Measurements from ENCODE around the gene SEC23B.
"Not testable (repeated sequence)": the region's sequence is repeated elsewhere in the genome, so short reads cannot be mapped to it uniquely, and the experiment has no call there.

Gene SEC23B

DNA sequence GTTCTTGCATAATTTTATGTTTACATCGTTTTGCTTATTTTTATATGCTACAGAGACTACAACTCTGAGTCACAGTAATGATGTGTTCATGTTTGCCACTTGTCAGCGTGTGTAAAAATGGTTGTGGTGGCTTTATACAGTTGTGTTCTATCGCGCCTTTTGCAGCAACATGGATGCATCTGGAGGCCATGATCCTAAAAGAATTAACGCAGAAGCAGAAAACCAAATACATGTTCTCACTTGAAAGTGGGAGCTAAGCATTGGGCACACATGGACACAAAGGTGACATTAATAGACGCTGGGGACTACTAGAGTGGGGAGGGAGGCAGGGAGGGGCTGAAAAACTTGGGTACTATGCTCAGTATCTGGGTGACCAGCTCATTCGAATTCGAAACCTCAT, 996 bp upstream of the SEC23B start:
- peak overlapping the region; percentile 87 for H3K4me3 ChIP-seq (ENCODE audit: low read depth, low read length)
- no peak for TF ChIP-seq CTCF (IDR thresholded peaks at IDR 0.05; ENCODE audit: low read depth, low read length, missing control alignments)
- DNase-seq (ENCODE audit: low read depth): no peak

DNA sequence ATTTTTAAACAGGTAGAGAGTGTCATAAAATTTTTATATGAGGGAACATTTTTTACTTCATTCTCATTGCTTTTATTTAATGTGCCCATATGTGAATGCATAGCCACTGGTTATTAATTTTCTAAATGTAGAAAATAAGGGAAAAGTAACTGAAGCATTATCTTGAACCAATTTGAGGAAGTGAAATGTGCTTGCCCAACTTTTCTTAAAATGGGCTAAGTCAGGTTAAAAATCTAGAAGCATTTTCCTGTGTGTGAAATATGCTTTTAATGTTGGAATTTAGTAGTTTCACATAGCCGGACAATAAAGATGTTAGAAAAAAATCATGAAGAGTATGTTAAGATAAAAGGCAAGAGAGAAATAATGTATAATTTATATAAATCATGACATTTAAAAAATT, 3.8 kb downstream of the SEC23B start:
- DNase-seq (ENCODE audit: low read depth): no peak
- no peak for TF ChIP-seq CTCF (IDR thresholded peaks at IDR 0.05; ENCODE audit: low read depth, low read length, missing control alignments)
- H3K4me3 ChIP-seq (ENCODE audit: low read depth, low read length): no peak overlapping the region

- DNase-seq (ENCODE audit: low read depth): no peak
- TF ChIP-seq CTCF (IDR thresholded peaks at IDR 0.05; ENCODE audit: low read depth, low read length, missing control alignments): no peak
- no peak overlapping the region for H3K4me3 ChIP-seq (ENCODE audit: low read depth, low read length)
These were observed 5.5 kb downstream of the SEC23B start for GRCh38 chr20:18513208-18513607.

- no peak for DNase-seq (ENCODE audit: low read depth)
- no peak overlapping the region for H3K4me3 ChIP-seq (ENCODE audit: low read depth, low read length)
- TF ChIP-seq CTCF (IDR thresholded peaks at IDR 0.05; ENCODE audit: low read depth, low read length, missing control alignments): no peak
These were observed 6.4 kb downstream of the SEC23B start for GRCh38 chr20:18514127-18514526.

DNA sequence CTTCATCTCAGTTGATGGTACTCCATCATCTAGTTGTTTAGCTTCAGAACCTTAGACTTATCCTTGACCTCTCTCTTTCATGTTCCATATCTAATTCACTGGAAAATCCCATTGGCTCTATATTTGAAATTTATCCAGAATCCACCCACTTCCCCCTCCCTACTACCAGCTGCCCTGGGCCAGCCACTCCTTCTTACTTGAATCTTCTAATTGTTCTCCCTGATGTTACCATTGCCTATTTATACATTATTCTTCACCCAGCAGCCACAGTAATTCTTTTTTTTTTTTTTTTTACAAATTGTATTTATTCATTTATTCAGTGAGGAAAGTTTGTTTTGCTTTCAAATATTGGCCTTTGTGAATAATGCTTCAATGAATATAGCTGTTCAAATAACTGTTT, 8.2 kb downstream of the SEC23B start:
- TF ChIP-seq CTCF (IDR thresholded peaks at IDR 0.05; ENCODE audit: low read depth, low read length, missing control alignments): no peak
- no peak for DNase-seq (ENCODE audit: low read depth)
- no peak overlapping the region for H3K4me3 ChIP-seq (ENCODE audit: low read depth, low read length)

- not testable (repeated sequence) for DNase-seq (ENCODE audit: low read depth); H3K4me3 ChIP-seq (ENCODE audit: low read depth, low read length)
These were observed 14.3 kb downstream of the SEC23B start for GRCh38 chr20:18522066-18522465.

GRCh38 chr20:18523066-18523465, 15.3 kb downstream of the SEC23B start:
- DNase-seq (ENCODE audit: low read depth): no peak
- no peak for TF ChIP-seq CTCF (IDR thresholded peaks at IDR 0.05; ENCODE audit: low read depth, low read length, missing control alignments)
- no peak overlapping the region for H3K4me3 ChIP-seq (ENCODE audit: low read depth, low read length)

GRCh38 chr20:18524646-18525045, 16.9 kb downstream of the SEC23B start:
- H3K4me3 ChIP-seq (ENCODE audit: low read depth, low read length): no peak overlapping the region
- DNase-seq (ENCODE audit: low read depth): no peak
- TF ChIP-seq CTCF (IDR thresholded peaks at IDR 0.05; ENCODE audit: low read depth, low read length, missing control alignments): no peak

- not testable (repeated sequence) for DNase-seq (ENCODE audit: low read depth); H3K4me3 ChIP-seq (ENCODE audit: low read depth, low read length)
These were observed 19.0 kb downstream of the SEC23B start for GRCh38 chr20:18526761-18527160.

All from GM12864 (cell line).